SK-N-SH (cell line): ENCODE data around the gene P4HA3. TPM values are rescaled to one million over a fixed set of nuclear protein-coding genes. Genes with fewer than 3 reads are reported as not detected.

ENCODE experiments used
- CTCF ChIA-PET: fragments of 300-600, 350-600 bp; formaldehyde crosslinking; extraction: SDS; loops from one replicate; lab custom pipeline; 2021; lab: Yijun Ruan, JAX
- POLR2A ChIA-PET: fragments of 350-600 bp; sonication (Branson Sonifier 250); formaldehyde crosslinking; extraction: SDS; loops from one replicate; lab custom pipeline; 2020; ENCODE audit warnings: antibody characterized with exemption, inconsistent platforms; lab: Yijun Ruan, JAX
- DNase-seq: peaks from one replicate; pipeline ENCODE4 v3.0.0; 2012
- H2AFZ ChIP-seq: fragments of 200-600 bp; sonication (generic); 2 replicates; pipeline ENCODE4 v1.8.1; 2016; ENCODE audit warnings: antibody characterized with exemption, mild to moderate bottlenecking, low read depth
- H3F3A ChIP-seq: fragments of 200-600 bp; sonication (generic); replicated peaks from 2 replicates; pipeline ENCODE3; 2016; ENCODE audit warnings: antibody characterized with exemption, mild to moderate bottlenecking; ENCODE audit not compliant: insufficient read depth
- H3K27ac ChIP-seq, 2 experiments: fragments of 200-500 bp in 1 of 2; fragments of 200-600 bp in 1 of 2; sonication (Bioruptor generic) in 1 of 2; sonication (generic), shearing (Covaris generic) in 1 of 2; 2 replicates each; pipeline versions ENCODE4 v1.5.1 to v1.6.1; 2014 to 2016; ENCODE audit warnings: low read depth in 2 of 2, inconsistent platforms in 1 of 2, low read length in 1 of 2, mild to moderate bottlenecking in 1 of 2, mixed read lengths in 1 of 2
- H3K27me3 ChIP-seq: fragments of 200-600 bp; sonication (generic), shearing (Covaris generic); 2 replicates; pipeline ENCODE4 v1.6.1; 2016; ENCODE audit warnings: mixed run types; ENCODE audit not compliant: insufficient read depth
- H3K36me3 ChIP-seq, 2 experiments: fragments of 200-500 bp in 1 of 2; fragments of 200-600 bp in 1 of 2; sonication (Bioruptor generic) in 1 of 2; sonication (generic) in 1 of 2; replicated peaks in 1 of 2; 2 replicates each; pipeline versions ENCODE3 to v1.5.1; 2014 to 2016; ENCODE audit warnings: low read length in 1 of 2, mild to moderate bottlenecking in 1 of 2; ENCODE audit not compliant: insufficient read depth in 2 of 2, control insufficient read depth in 1 of 2
- H3K4me1 ChIP-seq, 2 experiments: fragments of 200-500 bp in 1 of 2; fragments of 200-600 bp in 1 of 2; sonication (Bioruptor generic) in 1 of 2; sonication (generic), shearing (Covaris generic) in 1 of 2; 2 replicates each; pipeline versions ENCODE4 v1.5.1 to v1.6.1; 2014 to 2016; ENCODE audit warnings: low read depth in 1 of 2, low read length in 1 of 2, mixed run types in 1 of 2; ENCODE audit not compliant: insufficient read depth in 2 of 2, control insufficient read depth in 1 of 2
- H3K4me2 ChIP-seq: fragments of 200-600 bp; sonication (generic), shearing (Covaris generic); 2 replicates; pipeline ENCODE4 v1.6.1; 2017; ENCODE audit warnings: mixed run types
- H3K4me3 ChIP-seq, 2 experiments: fragments of 200-500 bp in 1 of 2; fragments of 200-600 bp in 1 of 2; sonication (Bioruptor generic) in 1 of 2; sonication (generic), shearing (Covaris generic) in 1 of 2; 2 replicates each; pipeline versions ENCODE4 v1.5.1 to v1.8.1; 2014 to 2016; ENCODE audit warnings: low read depth in 2 of 2, inconsistent platforms in 1 of 2, low read length in 1 of 2, mild to moderate bottlenecking in 1 of 2, mixed read lengths in 1 of 2, moderate library complexity in 1 of 2
- H3K79me2 ChIP-seq: fragments of 200-600 bp; sonication (generic); 2 replicates; pipeline ENCODE4 v1.8.1; 2017; ENCODE audit warnings: mild to moderate bottlenecking; ENCODE audit not compliant: insufficient read depth
- H3K9ac ChIP-seq: fragments of 200-600 bp; sonication (generic); 2 replicates; pipeline ENCODE4 v1.6.1; 2017; ENCODE audit warnings: mixed run types
- H3K9me2 ChIP-seq: fragments of 200-600 bp; sonication (generic); 2 replicates; pipeline ENCODE4 v1.6.1; 2017; ENCODE audit warnings: mixed run types
- H3K9me3 ChIP-seq: fragments of 200-600 bp; sonication (generic); 2 replicates; pipeline ENCODE4 v1.6.1; 2017; ENCODE audit warnings: mixed run types, mild to moderate bottlenecking, moderate library complexity
- H4K20me1 ChIP-seq: fragments of 200-600 bp; sonication (generic); 2 replicates; pipeline ENCODE4 v1.6.1; 2017; ENCODE audit warnings: mild to moderate bottlenecking, mixed run types; ENCODE audit not compliant: insufficient read depth
- CHD2 ChIP-seq: fragments of 150-350 bp; IDR thresholded peaks from 2 replicates; pipeline ENCODE4 v1.6.1; 2018; ENCODE audit warnings: low read length; ENCODE audit not compliant: partially characterized antibody
- CTCF ChIP-seq: fragments of 200-600 bp; sonication (generic); IDR thresholded peaks from 2 replicates; pipeline ENCODE4 v1.6.1; 2017; ENCODE audit warnings: antibody characterized with exemption, mild to moderate bottlenecking, moderate library complexity
- ELF1 ChIP-seq: IDR thresholded peaks from 2 replicates; pipeline ENCODE4 v1.4.0; 2012
- EZH2phosphoT487 ChIP-seq: fragments of 200-600 bp; sonication (generic); IDR thresholded peaks from 2 replicates; pipeline ENCODE4 v1.6.1; 2017; ENCODE audit warnings: low read depth, mixed run types, mild to moderate bottlenecking, antibody characterized with exemption, moderate library complexity, borderline replicate concordance
- FOXJ3 ChIP-seq: sonication (generic); formaldehyde crosslinking; IDR thresholded peaks from 2 replicates; pipeline ENCODE4 v1.5.1; 2020; ENCODE audit warnings: mild to moderate bottlenecking, missing genetic modification reagents
- FOXM1 ChIP-seq: IDR thresholded peaks from 2 replicates; pipeline ENCODE4 v1.4.0; 2012; ENCODE audit warnings: low read depth, mild to moderate bottlenecking
- GABPA ChIP-seq: IDR thresholded peaks from 2 replicates; pipeline ENCODE4 v1.4.0; 2012; ENCODE audit warnings: low read depth, mild to moderate bottlenecking
- IRF3 ChIP-seq: fragments of 150-350 bp; IDR thresholded peaks from 2 replicates; pipeline ENCODE4 v1.6.1; 2016; ENCODE audit warnings: mild to moderate bottlenecking, low read depth, low read length
- JUND ChIP-seq: IDR thresholded peaks from 2 replicates; pipeline ENCODE4 v1.4.0; 2012
- MAX ChIP-seq: IDR thresholded peaks from 2 replicates; pipeline ENCODE4 v1.4.0; 2012; ENCODE audit warnings: low read depth
- RAD21 ChIP-seq: IDR thresholded peaks from 2 replicates; pipeline ENCODE4 v1.6.1; 2012; ENCODE audit warnings: mild to moderate bottlenecking, low read length
- RCOR1 ChIP-seq: fragments of 150-350 bp; IDR thresholded peaks from 2 replicates; pipeline ENCODE4 v1.6.1; 2017; ENCODE audit warnings: antibody characterized with exemption, low read length
- REST ChIP-seq: IDR thresholded peaks from 2 replicates; pipeline ENCODE4 v1.6.1; 2012; ENCODE audit warnings: mild to moderate bottlenecking, low read depth, low read length, moderate library complexity
- RFX5 ChIP-seq: IDR thresholded peaks from 2 replicates; pipeline ENCODE4 v1.6.1; 2012; ENCODE audit warnings: mild to moderate bottlenecking, improper control_type of control experiment, low read length
- SMC3 ChIP-seq: IDR thresholded peaks from 2 replicates; pipeline ENCODE4 v1.6.1; 2012; ENCODE audit warnings: low read depth, low read length, improper control_type of control experiment
- TAF1 ChIP-seq: IDR thresholded peaks from 2 replicates; pipeline ENCODE4 v1.6.1; 2012; ENCODE audit warnings: low read depth, mild to moderate bottlenecking, low read length, moderate library complexity, borderline replicate concordance
- WGBS: methylation state at CpG from one replicate; pipeline ENCODE4 v1.1.6; 2017; ENCODE audit warnings: low lambda C conversion rate; 5-methylcytosine and 5-hydroxymethylcytosine counted together
- polyA plus RNA-seq, 3 experiments: library from polyadenylated mRNA; depleted of rRNA; stranded (reverse); fragments of >200 nt; gene quantifications; 2 replicates each; pipeline ENCODE4 v1.2.3, GENCODE V29; 2012

P4HA3 gene
- polyA plus RNA-seq, 1 of the 3 experiments (the other 2 are of a cell fraction): 8.4 TPM

- H3K9me2 ChIP-seq: no peaks in the 10 kb centered on the region
- H3K9ac ChIP-seq: no peak overlapping the region
- H3K4me1 ChIP-seq: peaks cover 2 to 32% of the 10 kb centered on the region in 2 experiments
- no peaks in the 10 kb centered on the region for H3K9me3 ChIP-seq
- no peak for TF ChIP-seq TAF1
- no peak for TF ChIP-seq RAD21
- no peak for TF ChIP-seq FOXM1
- TF ChIP-seq REST: no peak
- TF ChIP-seq RFX5: no peak
- no peak for TF ChIP-seq IRF3
- no peak for TF ChIP-seq RCOR1
- TF ChIP-seq SMC3: no peak
- no peak for TF ChIP-seq FOXJ3
- TF ChIP-seq EZH2phosphoT487: no peak
- no peak for TF ChIP-seq JUND
- TF ChIP-seq MAX: no peak
- no peak for TF ChIP-seq ELF1
- no peaks in the 10 kb centered on the region for H3K27me3 ChIP-seq
- no peak overlapping the region for H3K4me2 ChIP-seq
- no peak overlapping the region for H2AFZ ChIP-seq
- H3K4me3 ChIP-seq: no peak overlapping the region
- ChIA-PET POLR2A (no interaction called here), CTCF (no interaction called here)
- H3K79me2 ChIP-seq: no peaks in the 10 kb centered on the region
- no peaks in the 10 kb centered on the region for H3K36me3 ChIP-seq
- H3F3A ChIP-seq: peaks cover 39% of the 10 kb centered on the region
- H4K20me1 ChIP-seq: no peaks in the 10 kb centered on the region
- DNase-seq: no peak
- H3K27ac ChIP-seq: no peak overlapping the region
Observed at GRCh38 chr11:74280494-74280893, 30.9 kb downstream of the P4HA3 start.

GRCh38 chr11:74279256-74279655, 32.2 kb downstream of the P4HA3 start:
- Histone ChIP-seq H3F3A (peaks cover 39% of the 10 kb centered on the region), H3K9ac (peak overlapping the region; percentile 57; the same call in 1 of the 2 replicates), H3K4me1 (peaks cover 2 to 32% of the 10 kb centered on the region in 2 experiments), H2AFZ (peak overlapping the region; percentile 72), H3K9me3 (no peaks in the 10 kb centered on the region), H3K4me2 (peak overlapping the region; percentile 65), H3K9me2 (no peaks in the 10 kb centered on the region), H3K27me3 (no peaks in the 10 kb centered on the region), H3K79me2 (no peaks in the 10 kb centered on the region), H3K4me3 (no peak overlapping the region), H3K27ac (peak overlapping the region; percentile 68 to 97; a peak in 3 of 4 replicates), H4K20me1 (no peaks in the 10 kb centered on the region), H3K36me3 (no peaks in the 10 kb centered on the region)
- CTCF ChIA-PET: interaction anchor here (1.0 to 3.6 kb wide), 2 partner anchors 23 to 170 kb away, joined by 3 to 10 read pairs; no protein-coding TSS in a partner anchor
- DNase-seq: no peak
- POLR2A ChIA-PET: no interaction called here
- WGBS: 49% methylated on average over 5 of the region's 5 CpGs
- TF ChIP-seq CTCF (no peak), CHD2 (no peak), TAF1 (no peak), IRF3 (no peak), GABPA (no peak), REST (no peak)
